WTC11 (cell line): Measurements from ENCODE around the gene ZNF598. TPM values are rescaled to one million over a fixed set of nuclear protein-coding genes. Genes with fewer than 3 reads are reported as not detected.

Experiments used
- AFF4 ChIP-seq: sonication (generic); formaldehyde crosslinking; IDR thresholded peaks from 2 replicates; pipeline ENCODE4 v1.8.1; 2023; ENCODE audit warnings: mild to moderate bottlenecking, missing genetic modification reagents, borderline replicate concordance
- CREB1 ChIP-seq: sonication (generic); formaldehyde crosslinking; IDR thresholded peaks from 2 replicates; pipeline ENCODE4 v1.8.0; 2023; ENCODE audit warnings: mild to moderate bottlenecking, missing genetic modification reagents
- E2F4 ChIP-seq: sonication (generic); formaldehyde crosslinking; IDR thresholded peaks from 2 replicates; pipeline ENCODE4 v1.8.1; 2022; ENCODE audit warnings: low read depth, mild to moderate bottlenecking, moderate library complexity, missing genetic modification reagents, borderline replicate concordance
- ELF4 ChIP-seq: sonication (generic); formaldehyde crosslinking; IDR thresholded peaks from 2 replicates; pipeline ENCODE4 v1.8.1; 2022; ENCODE audit warnings: low read depth, mild to moderate bottlenecking, moderate library complexity, missing genetic modification reagents
- EMX1 ChIP-seq: fragments of 250-450 bp; sonication (Bioruptor Pico); IDR thresholded peaks from 2 replicates; pipeline ENCODE4 v1.8.0; 2021; ENCODE audit warnings: mild to moderate bottlenecking
- GRHL2 ChIP-seq: fragments of 250-450 bp; sonication (Bioruptor Pico); IDR thresholded peaks from 2 replicates; pipeline ENCODE4 v1.8.0; 2022; ENCODE audit warnings: mild to moderate bottlenecking, moderate library complexity; ENCODE audit not compliant: insufficient replicate concordance, severe bottlenecking
- HMGA2 ChIP-seq: fragments of 250-450 bp; sonication (Bioruptor Pico); IDR thresholded peaks from 2 replicates; pipeline ENCODE4 v1.4.0; 2021; ENCODE audit warnings: mild to moderate bottlenecking, moderate library complexity
- KAT7 ChIP-seq: sonication (generic); formaldehyde crosslinking; IDR thresholded peaks from 2 replicates; pipeline ENCODE4 v1.8.1; 2023; ENCODE audit warnings: missing genetic modification reagents, mild to moderate bottlenecking, borderline replicate concordance
- RELA ChIP-seq: sonication (generic); formaldehyde crosslinking; IDR thresholded peaks from 2 replicates; pipeline ENCODE4 v1.8.1; 2022; ENCODE audit warnings: missing genetic modification reagents, mild to moderate bottlenecking, borderline replicate concordance
- RORB ChIP-seq: fragments of 250-450 bp; sonication (Bioruptor Pico); IDR thresholded peaks from 2 replicates; pipeline ENCODE4 v1.9.0; 2021; ENCODE audit warnings: mild to moderate bottlenecking
- TEAD1 ChIP-seq: sonication (generic); formaldehyde crosslinking; IDR thresholded peaks from 2 replicates; pipeline ENCODE4 v1.8.0; 2022; ENCODE audit warnings: mild to moderate bottlenecking, missing genetic modification reagents
- TP53 ChIP-seq: sonication (generic); formaldehyde crosslinking; IDR thresholded peaks from 2 replicates; pipeline ENCODE4 v1.8.1; 2023; ENCODE audit warnings: mild to moderate bottlenecking, missing genetic modification reagents
- USF1 ChIP-seq: sonication (generic); formaldehyde crosslinking; IDR thresholded peaks from 2 replicates; pipeline ENCODE4 v1.8.0; 2022; ENCODE audit warnings: mild to moderate bottlenecking, missing genetic modification reagents
- ZNF232 ChIP-seq: sonication (generic); formaldehyde crosslinking; IDR thresholded peaks from 2 replicates; pipeline ENCODE4 v1.8.0; 2022; ENCODE audit warnings: mild to moderate bottlenecking, missing genetic modification reagents
- ZNF317 ChIP-seq: sonication (generic); formaldehyde crosslinking; IDR thresholded peaks from 2 replicates; pipeline ENCODE4 v1.8.1; 2023; ENCODE audit warnings: low read depth, mild to moderate bottlenecking, moderate library complexity, missing genetic modification reagents, borderline replicate concordance
- ZNF425 ChIP-seq: fragments of 250-450 bp; sonication (Bioruptor Pico); conservative IDR thresholded peaks from 2 replicates; pipeline ENCODE4 v1.9.0; 2021; ENCODE audit warnings: mild to moderate bottlenecking
- ZNF532 ChIP-seq: fragments of 250-450 bp; sonication (Bioruptor Pico); IDR thresholded peaks from 2 replicates; pipeline ENCODE4 v1.9.0; 2021; ENCODE audit warnings: mild to moderate bottlenecking, borderline replicate concordance
- ZSCAN18 ChIP-seq: fragments of 250-450 bp; sonication (Bioruptor Pico); IDR thresholded peaks from 2 replicates; pipeline ENCODE4 v2.1.2; 2022; ENCODE audit warnings: mild to moderate bottlenecking, moderate library complexity
- total RNA-seq: library from RNA; stranded (reverse); gene quantifications from 3 replicates; pipeline ENCODE4 v1.2.3, GENCODE V29; 2021
- TF ChIP-seq, protein P1 (sequence below): sonication (generic); formaldehyde crosslinking; IDR thresholded peaks from 2 replicates; pipeline ENCODE4 v1.8.1; 2022; ENCODE audit warnings: missing genetic modification reagents, borderline replicate concordance
- TF ChIP-seq, protein P2 (sequence below): sonication (generic); formaldehyde crosslinking; IDR thresholded peaks from 2 replicates; pipeline ENCODE4 v1.8.1; 2023; ENCODE audit warnings: mild to moderate bottlenecking, missing genetic modification reagents

ZNF598 gene
- total RNA-seq, 1 experiment from 2014 or later = 66.4 TPM

GRCh38 chr16:1991948-1992703, 17.5 kb downstream of the ZNF598 start (continued):
- TF ChIP-seq ZNF532 (no peak), HMGA2 (CRISPR knock-in tag) (no peak), KAT7 (CRISPR knock-in tag) (peak; percentile 75; the same call in 1 of the 2 replicates), RORB (no peak), ZNF317 (CRISPR knock-in tag) (peak; percentile 66; the same call in 1 of the 2 replicates), RELA (peak; percentile 96), EMX1 (CRISPR knock-in tag) (no peak), TEAD1 (peak; percentile 96), AFF4 (CRISPR knock-in tag) (0 out of 2 replicates have a peak, but pooled peaks have one; percentile 51), ZSCAN18 (CRISPR knock-in tag) (no peak), GRHL2 (CRISPR knock-in tag) (no peak), USF1 (CRISPR knock-in tag) (peak; percentile 69; the same call in 1 of the 2 replicates), ELF4 (peak; percentile 89; the same call in 1 of the 2 replicates), TP53 (CRISPR knock-in tag) (peak; percentile 91), E2F4 (peak; percentile 85; the same call in 1 of the 2 replicates), CREB1 (CRISPR knock-in tag) (peak; percentile 84; the same call in 1 of the 2 replicates), ZNF232 (CRISPR knock-in tag) (peak; percentile 77; the same call in 1 of the 2 replicates), ZNF425 (CRISPR knock-in tag) (no peak)
- TF ChIP-seq, protein P1, sequence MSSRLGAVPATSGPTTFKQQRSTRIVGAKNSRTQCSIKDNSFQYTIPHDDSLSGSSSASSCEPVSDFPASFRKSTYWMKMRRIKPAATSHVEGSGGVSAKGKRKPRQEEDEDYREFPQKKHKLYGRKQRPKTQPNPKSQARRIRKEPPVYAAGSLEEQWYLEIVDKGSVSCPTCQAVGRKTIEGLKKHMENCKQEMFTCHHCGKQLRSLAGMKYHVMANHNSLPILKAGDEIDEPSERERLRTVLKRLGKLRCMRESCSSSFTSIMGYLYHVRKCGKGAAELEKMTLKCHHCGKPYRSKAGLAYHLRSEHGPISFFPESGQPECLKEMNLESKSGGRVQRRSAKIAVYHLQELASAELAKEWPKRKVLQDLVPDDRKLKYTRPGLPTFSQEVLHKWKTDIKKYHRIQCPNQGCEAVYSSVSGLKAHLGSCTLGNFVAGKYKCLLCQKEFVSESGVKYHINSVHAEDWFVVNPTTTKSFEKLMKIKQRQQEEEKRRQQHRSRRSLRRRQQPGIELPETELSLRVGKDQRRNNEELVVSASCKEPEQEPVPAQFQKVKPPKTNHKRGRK = no peak
- TF ChIP-seq, protein P2, sequence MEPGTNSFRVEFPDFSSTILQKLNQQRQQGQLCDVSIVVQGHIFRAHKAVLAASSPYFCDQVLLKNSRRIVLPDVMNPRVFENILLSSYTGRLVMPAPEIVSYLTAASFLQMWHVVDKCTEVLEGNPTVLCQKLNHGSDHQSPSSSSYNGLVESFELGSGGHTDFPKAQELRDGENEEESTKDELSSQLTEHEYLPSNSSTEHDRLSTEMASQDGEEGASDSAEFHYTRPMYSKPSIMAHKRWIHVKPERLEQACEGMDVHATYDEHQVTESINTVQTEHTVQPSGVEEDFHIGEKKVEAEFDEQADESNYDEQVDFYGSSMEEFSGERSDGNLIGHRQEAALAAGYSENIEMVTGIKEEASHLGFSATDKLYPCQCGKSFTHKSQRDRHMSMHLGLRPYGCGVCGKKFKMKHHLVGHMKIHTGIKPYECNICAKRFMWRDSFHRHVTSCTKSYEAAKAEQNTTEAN (CRISPR knock-in tag) = peak; percentile 83
